Stimulated activated naive B cell treated with anti-CD40 and anti-IgM and Interleukin-4, amounts not matched to agents 10 μg/mL and 1 μg/mL and 100 μg/mL, for 72 hours (primary cell): ENCODE results near the gene THOP1.

ENCODE experiments used
- ATAC-seq, 2 donors: fragments of 150-1000 bp; cut with Tn5 transposase; replicated peaks; 2 replicates each; pipeline ENCODE4 v1.10.0; 2021; ENCODE audit warnings: moderate library complexity in 1 of 2
- DNase-seq: peaks from one replicate; pipeline ENCODE4 v3.0.0; 2021
- H3K27ac Mint-ChIP-seq: one replicate; pipeline ENCODE4 v1.8.0; 2022; ENCODE audit warnings: mild to moderate bottlenecking, mixed read lengths
- H3K27me3 Mint-ChIP-seq, 2 donors: one replicate each; pipeline ENCODE4 v1.8.0; 2022; ENCODE audit warnings: mixed read lengths in 2 of 2
- H3K36me3 Mint-ChIP-seq, 2 donors: one replicate each; pipeline ENCODE4 v1.8.0; 2022; ENCODE audit warnings: mixed read lengths in 2 of 2, mild to moderate bottlenecking in 1 of 2
- H3K4me1 Mint-ChIP-seq, 2 donors: one replicate each; pipeline ENCODE4 v1.8.0; 2022; ENCODE audit warnings: mixed read lengths in 2 of 2, mild to moderate bottlenecking in 1 of 2
- H3K4me3 Mint-ChIP-seq, 2 donors: one replicate each; pipeline ENCODE4 v1.8.0; 2022; ENCODE audit warnings: mild to moderate bottlenecking in 2 of 2, mixed read lengths in 2 of 2, moderate library complexity in 1 of 2
- H3K9me3 Mint-ChIP-seq, 2 donors: one replicate each; pipeline ENCODE4 v1.8.0; 2022; ENCODE audit warnings: mixed read lengths in 2 of 2, mild to moderate bottlenecking in 1 of 2

The THOP1 gene

DNA sequence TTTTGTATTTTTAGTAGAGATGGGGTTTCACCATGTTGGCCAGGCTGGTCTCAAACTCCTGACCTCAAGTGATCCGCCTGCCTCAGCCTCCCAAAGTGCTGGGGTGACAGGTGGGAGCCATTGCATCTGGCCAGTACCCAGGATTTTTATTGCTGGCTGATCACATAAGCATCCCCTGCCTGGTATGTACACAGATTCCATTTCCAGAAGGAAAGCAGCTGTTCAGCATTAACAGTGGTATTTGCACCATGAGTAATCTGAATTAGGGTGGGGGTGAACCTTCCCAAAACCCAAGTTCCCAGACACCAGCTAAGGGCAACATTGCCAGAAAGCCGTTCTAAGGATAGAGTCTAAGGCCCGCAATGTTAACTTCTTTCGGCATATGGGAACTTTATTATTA lies 63.3 kb downstream of the THOP1 start:
- H3K4me3 Mint-ChIP-seq: no peak overlapping the region
- ATAC-seq: no peak
- no peaks in the 10 kb centered on the region for H3K27me3 Mint-ChIP-seq
- peaks cover 11 to 21% of the 10 kb centered on the region in 2 donors for H3K9me3 Mint-ChIP-seq
- H3K36me3 Mint-ChIP-seq: peaks cover 34 to 62% of the 10 kb centered on the region in 2 donors
- no peak overlapping the region for H3K27ac Mint-ChIP-seq
- no peak for DNase-seq
- peaks cover 8 to 18% of the 10 kb centered on the region in 2 donors for H3K4me1 Mint-ChIP-seq

DNA sequence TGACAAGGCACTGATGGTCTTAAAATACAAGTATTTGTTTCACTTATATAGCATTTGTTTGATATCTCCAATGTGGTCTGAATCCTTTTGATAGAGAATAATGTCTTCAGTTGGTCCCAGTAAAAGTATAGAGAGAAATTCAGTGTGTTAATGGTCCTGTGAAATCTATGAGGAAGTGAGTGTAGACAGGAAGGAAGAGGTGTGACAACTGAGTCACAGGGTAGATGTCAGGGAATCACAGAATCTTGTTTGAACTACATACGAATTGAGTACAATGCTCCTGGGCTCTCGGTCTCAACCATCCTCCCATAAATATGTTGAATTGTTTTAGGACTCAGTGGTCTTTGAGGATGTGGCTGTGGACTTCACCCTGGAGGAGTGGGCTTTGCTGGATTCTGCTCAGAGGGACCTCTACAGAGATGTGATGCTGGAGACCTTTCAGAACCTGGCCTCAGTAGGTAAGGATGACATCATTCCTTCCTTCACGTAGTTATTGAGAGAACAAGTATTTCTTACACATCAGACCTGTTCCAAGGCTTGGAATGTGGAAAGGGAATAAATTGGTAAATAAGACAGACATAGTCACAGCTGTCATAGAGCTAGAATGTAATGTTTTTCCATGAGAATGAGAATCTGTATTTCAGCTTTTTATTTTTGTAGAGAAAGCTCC lies 65.1 kb downstream of the THOP1 start:
- no peak overlapping the region for H3K4me3 Mint-ChIP-seq
- DNase-seq (no peak), ATAC-seq (no peak)
- H3K9me3 Mint-ChIP-seq: peaks cover 19 to 29% of the 10 kb centered on the region in 2 donors
- H3K27me3 Mint-ChIP-seq: no peaks in the 10 kb centered on the region
- H3K4me1 Mint-ChIP-seq: peaks cover 6 to 14% of the 10 kb centered on the region in 2 donors
- no peak overlapping the region for H3K27ac Mint-ChIP-seq
- peaks cover 47 to 69% of the 10 kb centered on the region in 2 donors for H3K36me3 Mint-ChIP-seq

DNA sequence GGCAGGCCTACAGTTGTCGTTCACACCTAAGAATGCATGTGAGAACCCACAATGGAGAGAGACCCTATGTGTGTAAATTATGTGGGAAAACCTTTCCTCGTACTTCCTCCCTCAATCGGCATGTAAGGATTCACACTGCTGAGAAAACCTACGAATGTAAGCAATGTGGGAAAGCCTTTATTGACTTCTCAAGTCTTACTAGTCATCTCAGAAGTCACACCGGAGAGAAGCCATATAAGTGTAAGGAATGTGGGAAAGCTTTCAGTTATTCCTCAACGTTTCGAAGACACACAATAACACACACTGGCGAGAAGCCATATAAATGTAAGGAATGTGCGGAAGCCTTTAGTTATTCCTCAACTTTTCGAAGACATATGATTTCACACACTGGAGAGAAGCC lies 67.3 kb downstream of the THOP1 start:
- Mint-ChIP-seq H3K27me3 (no peaks in the 10 kb centered on the region), H3K27ac (no peak overlapping the region), H3K36me3 (peaks cover 59 to 68% of the 10 kb centered on the region in 2 donors), H3K9me3 (peaks cover 19 to 32% of the 10 kb centered on the region in 2 donors), H3K4me1 (peaks cover 6 to 17% of the 10 kb centered on the region in 2 donors), H3K4me3 (no peak overlapping the region)
- ATAC-seq (no peak), DNase-seq (no peak)

- H3K9me3 Mint-ChIP-seq: peaks cover 19 to 32% of the 10 kb centered on the region in 2 donors
- H3K36me3 Mint-ChIP-seq: peaks cover 59 to 66% of the 10 kb centered on the region in 2 donors
- ATAC-seq (no peak), DNase-seq (no peak)
- H3K4me3 Mint-ChIP-seq: no peak overlapping the region
- H3K27me3 Mint-ChIP-seq: no peaks in the 10 kb centered on the region
- peaks cover 6 to 17% of the 10 kb centered on the region in 2 donors for H3K4me1 Mint-ChIP-seq
- H3K27ac Mint-ChIP-seq: no peak overlapping the region
Observed at GRCh38 chr19:2853015-2853606, 67.8 kb downstream of the THOP1 start.

DNA sequence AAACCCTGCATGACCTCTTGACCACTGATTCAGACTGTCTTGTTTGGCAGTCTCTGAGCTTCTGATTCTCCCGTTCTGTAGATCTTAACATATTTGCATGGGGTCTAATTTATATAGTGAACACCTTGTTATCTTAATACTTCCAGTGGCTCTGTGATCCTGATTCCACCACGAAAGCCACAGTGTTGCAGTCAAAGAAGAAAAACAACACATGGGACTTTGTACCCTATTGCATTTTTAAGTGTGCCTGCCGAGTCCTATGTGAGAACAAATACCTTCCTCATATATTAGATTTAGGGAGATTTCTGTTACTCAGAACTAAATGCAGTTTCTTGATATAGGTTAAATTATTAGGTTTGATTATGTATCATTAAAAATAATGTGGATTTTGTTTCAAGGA lies 69.5 kb downstream of the THOP1 start:
- H3K4me3 Mint-ChIP-seq: no peak overlapping the region
- peaks cover 23 to 38% of the 10 kb centered on the region in 2 donors for H3K9me3 Mint-ChIP-seq
- H3K36me3 Mint-ChIP-seq: peaks cover 63 to 75% of the 10 kb centered on the region in 2 donors
- ATAC-seq (no peak), DNase-seq (no peak)
- H3K27me3 Mint-ChIP-seq: no peaks in the 10 kb centered on the region
- no peak overlapping the region for H3K27ac Mint-ChIP-seq
- peaks cover 6 to 16% of the 10 kb centered on the region in 2 donors for H3K4me1 Mint-ChIP-seq

DNA sequence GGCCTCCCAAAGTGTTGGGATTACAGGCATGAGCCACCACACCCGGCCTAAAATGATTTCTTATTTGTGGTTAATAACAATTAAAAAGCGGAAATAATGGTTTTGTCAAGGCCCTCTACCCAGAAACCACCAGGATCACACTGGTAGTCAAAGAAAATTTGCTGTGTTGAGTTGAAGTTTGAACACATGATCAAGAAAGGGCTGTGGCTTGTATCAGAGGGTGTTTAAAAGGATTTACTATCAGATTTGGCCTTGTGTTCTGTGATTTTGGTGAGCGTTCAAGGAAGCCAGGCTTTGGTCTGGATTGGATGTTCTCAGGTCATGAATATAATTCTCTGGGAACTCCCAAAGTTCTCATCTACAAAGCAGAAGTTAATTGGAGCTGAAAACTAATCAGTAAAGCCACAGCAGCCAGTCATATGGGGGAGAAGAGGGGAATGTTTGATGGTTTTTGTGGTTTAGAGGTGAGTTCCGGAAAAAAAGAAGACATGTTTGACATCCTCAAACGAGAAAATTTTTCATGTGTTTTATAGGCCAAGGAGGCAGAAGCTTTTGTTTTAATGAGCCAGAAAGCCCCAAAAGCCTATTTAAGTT lies 71.3 kb downstream of the THOP1 start:
- DNase-seq: no peak
- ATAC-seq: peak in 1 of 2 donors; percentile 65
- H3K27me3 Mint-ChIP-seq: no peaks in the 10 kb centered on the region
- peaks cover 0 to 9% of the 10 kb centered on the region in 2 donors for H3K4me1 Mint-ChIP-seq
- H3K27ac Mint-ChIP-seq: no peak overlapping the region
- H3K4me3 Mint-ChIP-seq: no peak overlapping the region
- H3K9me3 Mint-ChIP-seq: peaks cover 17 to 29% of the 10 kb centered on the region in 2 donors
- H3K36me3 Mint-ChIP-seq: peaks cover 50 to 59% of the 10 kb centered on the region in 2 donors

- no peak overlapping the region for H3K27ac Mint-ChIP-seq
- no peaks in the 10 kb centered on the region for H3K27me3 Mint-ChIP-seq
- H3K9me3 Mint-ChIP-seq: peaks cover 11 to 15% of the 10 kb centered on the region in 2 donors
- DNase-seq (no peak), ATAC-seq (no peak)
- H3K36me3 Mint-ChIP-seq: peaks cover 27 to 36% of the 10 kb centered on the region in 2 donors
- no peak overlapping the region for H3K4me3 Mint-ChIP-seq
- H3K4me1 Mint-ChIP-seq: peaks cover 4 to 14% of the 10 kb centered on the region in 2 donors
Observed at GRCh38 chr19:2858864-2859263, 73.6 kb downstream of the THOP1 start.

DNA sequence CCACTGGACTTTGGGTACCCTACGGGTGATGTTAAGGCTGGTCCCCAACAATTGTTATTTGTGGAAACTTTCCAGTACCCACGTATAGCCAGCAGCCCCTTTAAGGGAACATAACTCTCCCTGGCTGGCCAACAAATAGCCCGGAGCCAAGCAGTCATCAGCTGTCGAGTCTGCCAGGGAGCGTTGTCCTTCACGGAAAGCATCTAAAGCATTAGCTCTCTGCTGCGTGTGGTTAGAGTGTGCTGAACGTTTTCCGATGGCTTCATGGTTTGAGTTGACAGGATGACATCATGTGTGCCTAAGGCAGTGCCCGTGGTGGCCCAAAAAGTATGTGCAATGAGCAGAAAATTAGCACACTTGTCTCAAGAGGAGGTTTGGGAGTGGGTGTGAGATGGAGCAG lies 78.5 kb downstream of the THOP1 start:
- DNase-seq (no peak), ATAC-seq (no peak)
- H3K27me3 Mint-ChIP-seq: peaks cover 5 to 6% of the 10 kb centered on the region in 2 donors
- H3K4me3 Mint-ChIP-seq: no peak overlapping the region
- no peak overlapping the region for H3K27ac Mint-ChIP-seq
- peaks cover 5 to 9% of the 10 kb centered on the region in 2 donors for H3K36me3 Mint-ChIP-seq
- peaks cover 8 to 13% of the 10 kb centered on the region in 2 donors for H3K4me1 Mint-ChIP-seq
- peaks cover 4 to 6% of the 10 kb centered on the region in 2 donors for H3K9me3 Mint-ChIP-seq
